ENCODE measurements around the gene GPA33. TPM values are rescaled to one million over a fixed set of nuclear protein-coding genes. Genes with fewer than 3 reads are reported as not detected.

GPA33 gene
- total RNA-seq, 1 experiment from 2014 or later, result not detected

DNA sequence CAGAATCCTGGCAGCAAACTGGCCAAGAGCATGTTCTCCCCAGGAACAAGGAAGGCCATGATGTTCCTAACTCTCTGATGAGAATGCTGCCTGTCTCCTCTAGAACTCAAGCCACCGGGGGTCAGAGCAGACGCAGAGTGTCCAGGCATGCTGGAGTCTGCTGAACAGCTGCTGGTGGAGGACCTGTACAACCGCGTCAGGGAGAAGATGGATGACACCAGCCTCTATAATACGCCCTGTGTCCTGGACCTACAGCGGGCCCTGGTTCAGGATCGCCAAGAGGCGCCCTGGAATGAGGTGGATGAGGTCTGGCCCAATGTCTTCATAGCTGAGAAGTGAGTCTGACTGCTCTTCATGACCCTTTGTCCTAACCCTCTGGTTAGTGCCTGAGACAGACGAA lies 27.0 kb upstream of the GPA33 start:
- H2BK120ac ChIP-seq (ENCODE audit: low read depth, low read length, poor library complexity, severe bottlenecking), result no peak overlapping the region
- no peaks in the 10 kb centered on the region for H3K9me3 Mint-ChIP-seq
- H2BK12ac ChIP-seq (ENCODE audit: insufficient read length, low read depth, low read length), result no peak overlapping the region
- H3K9me3 ChIP-seq (ENCODE audit: control insufficient read depth, low read depth, low read length), result no peaks in the 10 kb centered on the region
- H3K27me3 ChIP-seq (ENCODE audit: insufficient read depth, low read length), result no peaks in the 10 kb centered on the region
- no CpG with 5 or more reads among the region's 9 CpGs for WGBS (ENCODE audit: extremely low coverage, insufficient read length, low lambda C conversion rate)
- H3K36me3 Mint-ChIP-seq (ENCODE audit: insufficient read depth in 1 of 3, low read depth in 3 of 3), result no peaks in the 10 kb centered on the region
- H4K5ac ChIP-seq (ENCODE audit: insufficient read length, low read depth, low read length), result no peak overlapping the region
- no peak overlapping the region for H3T11ph ChIP-seq (ENCODE audit: low read length)
- no peak overlapping the region for H2AFZ ChIP-seq (ENCODE audit: low read length)
- H3K18ac ChIP-seq (ENCODE audit: insufficient read length, low read depth, low read length), result no peak overlapping the region
- peaks cover 29 to 36% of the 10 kb centered on the region in 2 experiments for H3K4me1 Mint-ChIP-seq
- H3K27ac ChIP-seq (ENCODE audit: insufficient read length, low read depth, low read length), result no peak overlapping the region
- H3K23me2 ChIP-seq (ENCODE audit: insufficient read length, low read depth, low read length, poor library complexity, severe bottlenecking), result peaks cover 5% of the 10 kb centered on the region
- H3K79me1 ChIP-seq (ENCODE audit: insufficient read depth, low read depth, low read length, poor library complexity, severe bottlenecking), result no peaks in the 10 kb centered on the region
- H3K79me2 ChIP-seq (ENCODE audit: insufficient read depth, low read length), result no peaks in the 10 kb centered on the region
- no peak overlapping the region for H2BK20ac ChIP-seq (ENCODE audit: low read depth, low read length, poor library complexity, severe bottlenecking)
- no peak for DNase-seq
- no peak overlapping the region for H2BK15ac ChIP-seq (ENCODE audit: low read depth, low read length)
- no peak overlapping the region for H2BK5ac ChIP-seq (ENCODE audit: insufficient read length, low read length)
- no peak overlapping the region for H3K56ac ChIP-seq (ENCODE audit: insufficient read length, low read depth, low read length)
- no peak overlapping the region for H3K27ac Mint-ChIP-seq
- no peak overlapping the region for H3K4ac ChIP-seq (ENCODE audit: low read depth, low read length)
- H3K14ac ChIP-seq (ENCODE audit: insufficient read depth, low read length), result no peak overlapping the region
- no peak overlapping the region for H3K23ac ChIP-seq (ENCODE audit: insufficient read length, low read depth, low read length)
- no peak overlapping the region for H2AK5ac ChIP-seq (ENCODE audit: insufficient read length, low read length)
- H3K4me3 Mint-ChIP-seq, result no peak overlapping the region
- no peaks in the 10 kb centered on the region for H4K20me1 ChIP-seq (ENCODE audit: control insufficient read depth, insufficient read depth, insufficient read length)
- H3K4me1 ChIP-seq (ENCODE audit: insufficient read depth, low read length), result peaks cover 2% of the 10 kb centered on the region; the same call in 1 of the 2 replicates
- H4K91ac ChIP-seq (ENCODE audit: insufficient read length, low read depth, low read length), result no peak overlapping the region
- TF ChIP-seq, protein P1, sequence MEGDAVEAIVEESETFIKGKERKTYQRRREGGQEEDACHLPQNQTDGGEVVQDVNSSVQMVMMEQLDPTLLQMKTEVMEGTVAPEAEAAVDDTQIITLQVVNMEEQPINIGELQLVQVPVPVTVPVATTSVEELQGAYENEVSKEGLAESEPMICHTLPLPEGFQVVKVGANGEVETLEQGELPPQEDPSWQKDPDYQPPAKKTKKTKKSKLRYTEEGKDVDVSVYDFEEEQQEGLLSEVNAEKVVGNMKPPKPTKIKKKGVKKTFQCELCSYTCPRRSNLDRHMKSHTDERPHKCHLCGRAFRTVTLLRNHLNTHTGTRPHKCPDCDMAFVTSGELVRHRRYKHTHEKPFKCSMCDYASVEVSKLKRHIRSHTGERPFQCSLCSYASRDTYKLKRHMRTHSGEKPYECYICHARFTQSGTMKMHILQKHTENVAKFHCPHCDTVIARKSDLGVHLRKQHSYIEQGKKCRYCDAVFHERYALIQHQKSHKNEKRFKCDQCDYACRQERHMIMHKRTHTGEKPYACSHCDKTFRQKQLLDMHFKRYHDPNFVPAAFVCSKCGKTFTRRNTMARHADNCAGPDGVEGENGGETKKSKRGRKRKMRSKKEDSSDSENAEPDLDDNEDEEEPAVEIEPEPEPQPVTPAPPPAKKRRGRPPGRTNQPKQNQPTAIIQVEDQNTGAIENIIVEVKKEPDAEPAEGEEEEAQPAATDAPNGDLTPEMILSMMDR (conservative IDR thresholded peaks at IDR 0.05), result no peak
- H3K4me2 ChIP-seq (ENCODE audit: insufficient read depth, insufficient read length, low read length), result no peak overlapping the region
- no peak overlapping the region for H4K8ac ChIP-seq (replicated peaks; ENCODE audit: insufficient read length, low read depth, low read length)
- H3K27me3 Mint-ChIP-seq (ENCODE audit: low read depth), result peaks cover 5% of the 10 kb centered on the region
- H3K9ac ChIP-seq (ENCODE audit: extremely low read depth, insufficient read length, low read length), result no peak overlapping the region
